ENCODE results near the gene PCDHA1. TPM values are rescaled to one million over a fixed set of nuclear protein-coding genes. Genes with fewer than 3 reads are reported as not detected.

The PCDHA1 gene
- total and polyA plus RNA-seq, 9 of the 15 experiments (the other 6 are each of a cell fraction or from before 2014, with no cell fraction given): not detected

DNA sequence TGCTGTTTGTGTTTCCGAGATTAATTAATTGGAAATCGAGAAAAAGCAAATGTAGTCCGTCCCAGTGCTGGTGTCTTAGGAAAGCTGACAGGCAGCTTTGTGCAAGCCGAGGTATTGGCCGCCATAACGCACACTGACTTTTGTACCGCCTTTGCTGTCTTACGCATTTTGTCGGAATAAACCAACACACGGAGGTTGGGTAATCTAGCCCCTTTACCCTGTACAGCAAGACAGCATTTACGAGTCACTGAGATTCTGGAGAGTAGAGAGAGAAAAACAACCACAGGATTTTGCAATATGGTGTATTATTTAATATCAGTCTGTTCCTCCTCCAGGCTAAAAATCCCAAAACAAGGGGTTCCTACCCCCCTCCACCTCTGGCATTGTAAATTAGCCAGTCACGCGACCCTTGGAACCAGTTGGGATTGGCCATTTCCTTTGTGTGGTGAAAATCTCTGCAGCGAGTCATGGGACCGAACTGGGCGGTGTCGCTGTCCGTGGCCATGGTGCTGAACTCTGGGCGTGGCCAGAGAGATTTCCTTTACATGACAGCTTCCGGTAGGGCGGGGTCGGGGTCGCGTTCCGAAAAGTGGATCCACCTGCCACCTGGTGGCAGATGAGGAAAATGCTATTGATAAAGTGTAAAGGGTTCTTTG, 255.0 kb downstream of the PCDHA1 start (continued):
- TF ChIP-seq GTF2A2 (tag; IDR thresholded peaks at IDR 0.05) (no peak), ZNF165 (CRISPR knock-in tag; IDR thresholded peaks at IDR 0.05; ENCODE audit: borderline replicate concordance) (no peak), ZNF507 (tag; conservative IDR thresholded peaks at IDR 0.05) (no peak), GATAD2B (IDR thresholded peaks at IDR 0.05; ENCODE audit: borderline replicate concordance) (no peak), ZNF133 (CRISPR knock-in tag; IDR thresholded peaks at IDR 0.05) (no peak), HDGF (IDR thresholded peaks at IDR 0.05) (no peak), BMI1 (IDR thresholded peaks at IDR 0.05; ENCODE audit: low read length) (no peak), SIN3B (IDR thresholded peaks at IDR 0.05; ENCODE audit: low read depth) (no peak), ZNF282 (CRISPR knock-in tag; IDR thresholded peaks at IDR 0.05) (no peak), ETS2 (tag; IDR thresholded peaks at IDR 0.05; ENCODE audit: borderline replicate concordance, poor library complexity, severe bottlenecking) (no peak), HSF4 (CRISPR knock-in tag; IDR thresholded peaks at IDR 0.05; ENCODE audit: borderline replicate concordance) (no peak), KLF13 (tag; IDR thresholded peaks at IDR 0.05; ENCODE audit: borderline replicate concordance, low read depth) (no peak), PML (IDR thresholded peaks at IDR 0.05; ENCODE audit: low read length) (no peak), C11orf30 (IDR thresholded peaks at IDR 0.05; ENCODE audit: low read depth) (no peak), ZNF347 (CRISPR knock-in tag; IDR thresholded peaks at IDR 0.05; ENCODE audit: low read depth) (no peak), NBN (IDR thresholded peaks at IDR 0.05; ENCODE audit: low read depth) (no peak), MTA2 (IDR thresholded peaks at IDR 0.05; ENCODE audit: low read depth) (no peak), ZNF175 (CRISPR knock-in tag; IDR thresholded peaks at IDR 0.05; ENCODE audit: low read depth) (no peak), ELF4 (CRISPR knock-in tag; IDR thresholded peaks at IDR 0.05) (no peak), ZNF436 (CRISPR knock-in tag; IDR thresholded peaks at IDR 0.05) (no peak), KAT7 (CRISPR knock-in tag; IDR thresholded peaks at IDR 0.05; ENCODE audit: borderline replicate concordance) (no peak), ASH1L (IDR thresholded peaks at IDR 0.05; ENCODE audit: borderline replicate concordance, low read depth, partially characterized antibody) (no peak), TRIM28 (IDR thresholded peaks at IDR 0.05) (no peak), MEIS2 (IDR thresholded peaks at IDR 0.05; ENCODE audit: partially characterized antibody) (peak; percentile 16), TAF1 (IDR thresholded peaks at IDR 0.05; ENCODE audit: control insufficient read depth, extremely low read depth, insufficient read depth, low read length, severe bottlenecking) (no peak)
- TF ChIP-seq, protein P1, sequence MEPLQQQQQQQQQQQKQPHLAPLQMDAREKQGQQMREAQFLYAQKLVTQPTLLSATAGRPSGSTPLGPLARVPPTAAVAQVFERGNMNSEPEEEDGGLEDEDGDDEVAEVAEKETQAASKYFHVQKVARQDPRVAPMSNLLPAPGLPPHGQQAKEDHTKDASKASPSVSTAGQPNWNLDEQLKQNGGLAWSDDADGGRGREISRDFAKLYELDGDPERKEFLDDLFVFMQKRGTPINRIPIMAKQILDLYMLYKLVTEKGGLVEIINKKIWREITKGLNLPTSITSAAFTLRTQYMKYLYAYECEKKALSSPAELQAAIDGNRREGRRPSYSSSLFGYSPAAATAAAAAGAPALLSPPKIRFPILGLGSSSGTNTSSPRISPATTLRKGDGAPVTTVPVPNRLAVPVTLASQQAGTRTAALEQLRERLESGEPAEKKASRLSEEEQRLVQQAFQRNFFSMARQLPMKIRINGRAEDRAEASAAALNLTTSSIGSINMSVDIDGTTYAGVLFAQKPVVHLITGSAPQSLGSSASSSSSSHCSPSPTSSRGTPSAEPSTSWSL (CRISPR knock-in tag; IDR thresholded peaks at IDR 0.05; ENCODE audit: borderline replicate concordance): no peak

All from K562 (cell line).